GM21786 (cell line): ENCODE data around the gene LAMB2.

Source experiments
- ATAC-seq: cut with Tn5 transposase; IDR thresholded peaks from one replicate; pipeline ENCODE4 v1.9.1; 2021; ENCODE audit not compliant: unreplicated experiment

Gene LAMB2

DNA sequence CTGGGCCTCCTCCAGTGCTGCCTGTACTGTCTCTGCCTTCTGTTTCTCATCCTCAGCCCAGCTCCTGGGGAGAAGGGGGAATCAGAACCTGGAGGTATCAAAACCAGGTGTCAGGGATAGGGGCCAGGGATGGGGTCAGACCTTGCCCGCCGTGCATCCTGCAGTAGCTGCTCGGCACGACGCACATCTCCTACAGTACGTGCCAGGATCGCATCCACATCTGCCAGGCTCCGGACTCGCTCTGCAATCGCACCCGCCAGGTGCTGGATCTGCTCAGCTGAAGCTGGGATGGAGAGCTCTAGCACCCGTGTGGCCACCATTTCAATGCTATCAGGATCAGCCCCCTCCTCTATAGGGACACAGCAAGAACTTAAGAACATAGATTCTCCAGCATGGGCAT, 10.8 kb downstream of the LAMB2 start:
- no peak for ATAC-seq

DNA sequence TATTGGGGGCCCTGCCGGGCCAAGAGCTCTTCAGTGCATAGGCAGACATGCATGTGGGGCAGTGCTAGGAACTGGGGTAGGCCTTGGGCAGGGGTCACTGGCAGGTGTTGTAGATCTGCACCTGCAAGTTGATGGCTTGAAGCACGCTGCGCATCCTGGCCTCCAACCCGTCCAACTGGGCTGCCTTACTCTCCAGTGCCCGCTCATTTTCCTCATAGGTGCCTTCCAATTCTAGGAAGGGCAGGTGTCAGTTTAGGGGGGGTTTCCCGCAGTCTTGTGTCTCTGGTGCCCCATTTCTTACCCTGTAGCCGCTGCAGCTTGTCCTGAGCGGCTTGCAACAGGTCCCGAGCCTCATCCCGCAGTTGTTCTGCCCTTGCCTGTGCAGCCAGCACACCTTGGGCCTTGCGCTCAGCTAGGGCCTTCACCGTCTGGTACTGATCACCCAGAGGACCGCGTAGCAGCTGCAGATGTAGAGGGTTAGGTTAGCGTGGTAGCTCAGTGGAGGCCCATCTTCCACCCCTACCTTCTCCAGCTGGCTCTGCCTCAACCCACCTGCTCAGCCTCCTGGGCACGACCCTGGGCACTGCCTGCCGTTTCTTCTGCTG, 11.6 kb downstream of the LAMB2 start:
- no peak for ATAC-seq

DNA sequence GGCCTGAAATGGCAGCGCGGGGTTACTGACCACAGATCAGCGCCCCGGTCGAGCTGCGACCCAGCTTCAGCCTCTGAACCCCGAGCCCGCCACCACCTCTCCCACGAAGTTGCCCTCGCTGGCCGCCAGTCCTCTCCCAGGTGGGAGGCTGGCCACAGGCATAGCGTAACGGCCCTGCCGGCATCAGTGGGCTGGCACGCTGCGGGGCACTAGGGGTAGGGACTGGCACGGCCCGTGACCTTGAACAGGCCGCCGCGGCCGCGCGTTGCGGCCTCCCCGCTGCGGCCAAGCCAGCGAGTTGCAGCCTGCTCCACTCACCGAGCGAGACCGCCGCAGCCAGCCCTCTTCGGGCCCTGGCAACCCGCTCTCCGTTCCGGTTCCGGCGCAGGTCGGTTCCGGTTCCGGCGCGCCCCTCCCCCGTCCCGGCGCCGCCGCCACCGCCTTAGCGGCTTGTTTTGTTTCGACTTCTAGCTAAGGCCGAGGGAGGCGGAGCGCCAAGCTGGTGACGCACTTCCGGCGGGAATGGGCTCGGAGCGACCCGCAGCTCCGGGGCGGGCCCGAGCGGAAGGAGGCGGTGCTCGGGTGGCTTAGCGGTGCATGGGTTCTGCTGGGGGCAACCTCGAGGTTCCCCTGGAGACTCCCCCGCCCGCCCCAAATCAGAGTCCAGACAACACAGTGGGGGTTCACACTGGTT, 12.3 kb downstream of the LAMB2 start, which contains the start of gene USP19:
TSS of gene USP19 (minus strand) at position 386 of the 694 bp plus-strand sequence. CDS start 1,678 bp downstream, outside the sequence.
- peak; percentile 93 for ATAC-seq

DNA sequence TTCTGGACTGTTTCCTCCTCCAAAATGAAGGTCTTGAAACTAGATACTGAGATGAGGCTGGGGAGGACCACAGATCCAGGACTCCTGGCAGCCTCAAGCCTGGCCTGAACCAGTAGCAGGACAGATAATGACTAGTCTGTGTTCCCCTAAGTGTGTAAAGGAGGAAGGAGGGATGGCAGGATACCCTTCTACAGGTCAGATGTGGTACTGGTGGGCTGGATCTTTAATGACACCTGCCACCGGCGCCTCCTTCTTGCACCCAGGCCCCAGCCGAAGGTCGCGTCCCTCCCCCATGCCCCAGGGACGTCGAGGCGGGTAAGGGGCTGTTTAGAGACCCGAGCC, 12.8 kb downstream of the LAMB2 start:
- no peak for ATAC-seq

DNA sequence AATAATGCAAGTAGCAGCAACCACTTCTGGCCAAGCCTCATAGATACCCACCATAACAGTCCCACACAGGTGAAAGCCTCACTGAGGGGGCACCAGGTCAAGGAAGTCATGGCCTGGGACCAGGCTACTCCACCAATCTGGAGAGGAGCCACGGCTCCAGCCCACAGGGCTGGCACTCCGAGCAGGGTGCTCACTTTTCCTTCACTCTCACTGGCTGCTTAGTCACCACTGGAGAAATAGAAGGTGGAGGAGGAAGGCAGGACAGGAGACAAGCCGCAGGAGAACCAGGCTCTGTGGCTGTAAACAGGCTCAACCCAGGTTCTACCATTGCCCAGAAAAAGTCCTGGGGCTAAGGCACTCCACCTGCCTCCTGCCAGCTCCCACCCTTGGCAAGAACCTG, 13.4 kb downstream of the LAMB2 start:
- ATAC-seq = no peak

DNA sequence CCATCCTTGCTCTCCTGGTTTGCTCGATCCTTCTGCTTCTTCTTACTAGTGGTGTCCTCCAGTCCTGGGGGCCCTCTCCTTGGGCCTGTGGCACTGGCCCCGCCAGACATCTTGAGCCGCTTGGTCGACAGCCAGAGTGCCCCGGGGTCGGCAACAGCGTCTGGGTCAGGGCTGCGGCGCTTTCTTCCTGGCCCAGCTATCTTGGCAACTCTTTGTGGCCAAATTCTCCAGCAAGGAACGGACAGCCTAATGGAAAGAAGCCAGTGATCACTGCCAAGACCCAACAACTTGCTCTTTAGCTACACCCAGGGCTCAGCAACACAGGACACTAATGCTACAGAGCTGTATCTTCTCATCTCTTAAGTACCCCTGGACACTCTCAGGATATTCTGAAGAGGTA, 13.8 kb downstream of the LAMB2 start:
- no peak for ATAC-seq

DNA sequence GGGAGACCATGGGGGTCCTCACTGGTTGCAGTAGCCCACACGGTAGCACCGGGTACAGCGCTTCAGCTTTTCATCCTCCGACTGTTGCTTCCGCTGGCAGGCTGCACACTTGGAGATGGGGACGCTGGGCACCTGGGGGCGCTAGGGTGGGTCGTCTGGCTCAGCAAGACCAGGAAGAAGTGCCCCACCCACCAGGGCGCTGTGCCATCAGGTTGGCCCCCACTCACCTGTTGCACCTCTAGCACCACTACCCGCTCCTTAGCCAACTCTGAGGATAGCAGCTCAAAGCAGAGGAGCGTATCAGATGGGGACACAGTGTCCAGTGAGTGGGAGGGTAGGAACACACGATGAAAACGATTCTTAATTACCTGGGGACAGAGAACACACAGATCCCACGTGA, 20.6 kb downstream of the LAMB2 start:
- no peak for ATAC-seq

DNA sequence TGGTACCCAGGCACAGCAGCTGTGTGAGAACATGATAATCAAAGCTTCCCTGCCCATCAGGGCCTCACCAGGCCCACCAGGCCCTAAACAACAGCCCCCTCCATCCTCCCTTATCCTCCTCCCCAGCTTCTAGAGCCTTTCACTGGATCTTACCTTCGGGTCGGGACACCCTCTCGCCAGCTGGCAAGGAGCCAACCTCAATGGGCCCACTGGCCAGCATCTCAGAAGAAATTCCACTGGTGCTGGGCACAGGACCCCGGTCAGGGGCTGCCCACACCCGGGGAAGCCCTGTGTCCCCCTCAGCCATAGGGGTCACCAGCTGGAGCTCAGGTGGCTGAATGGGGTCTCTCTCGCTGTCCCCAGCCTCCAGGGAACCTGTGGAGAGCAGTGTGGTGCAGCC, 21.5 kb downstream of the LAMB2 start:
- ATAC-seq = no peak

DNA sequence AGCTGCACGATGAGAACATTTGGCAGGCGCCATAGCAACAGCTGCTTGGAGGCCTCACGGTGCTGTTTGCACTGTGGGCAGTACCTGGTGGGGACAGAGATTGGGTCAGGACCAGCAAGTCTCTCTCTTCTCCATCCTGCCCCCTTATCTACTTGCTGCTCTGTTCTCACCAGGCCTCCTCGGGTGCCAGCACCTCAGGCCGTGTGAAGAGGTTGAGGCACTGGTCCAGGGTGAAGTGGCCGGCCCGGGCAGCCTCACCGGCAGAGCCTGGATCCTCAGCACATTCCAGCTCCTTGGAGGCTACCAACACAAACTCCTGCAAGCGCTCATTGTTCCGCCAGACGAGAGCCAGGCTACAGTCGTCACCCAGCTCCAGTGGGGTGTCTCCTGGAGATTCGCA, 22.1 kb downstream of the LAMB2 start:
- ATAC-seq = no peak

DNA sequence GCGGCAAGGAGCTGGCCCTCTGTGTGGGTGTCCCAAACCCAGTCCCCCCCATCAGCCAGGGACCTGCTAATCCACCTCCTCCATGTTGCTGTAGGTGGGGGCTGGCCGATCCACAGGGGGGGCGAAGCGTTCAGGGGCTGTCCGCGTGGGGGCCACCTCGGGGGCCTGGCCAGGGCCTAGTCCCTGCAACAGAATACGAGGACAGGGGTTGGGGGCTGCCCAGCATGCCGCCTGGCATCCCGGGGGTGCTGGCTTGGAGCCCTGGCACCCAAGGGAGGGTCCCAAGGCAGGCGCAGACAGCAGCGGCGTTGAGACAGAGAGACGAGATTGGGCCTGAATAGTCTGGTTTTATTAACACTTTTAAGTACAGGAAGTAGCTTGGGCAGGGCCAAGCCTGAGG, 24.5 kb downstream of the LAMB2 start:
- no peak for ATAC-seq

DNA sequence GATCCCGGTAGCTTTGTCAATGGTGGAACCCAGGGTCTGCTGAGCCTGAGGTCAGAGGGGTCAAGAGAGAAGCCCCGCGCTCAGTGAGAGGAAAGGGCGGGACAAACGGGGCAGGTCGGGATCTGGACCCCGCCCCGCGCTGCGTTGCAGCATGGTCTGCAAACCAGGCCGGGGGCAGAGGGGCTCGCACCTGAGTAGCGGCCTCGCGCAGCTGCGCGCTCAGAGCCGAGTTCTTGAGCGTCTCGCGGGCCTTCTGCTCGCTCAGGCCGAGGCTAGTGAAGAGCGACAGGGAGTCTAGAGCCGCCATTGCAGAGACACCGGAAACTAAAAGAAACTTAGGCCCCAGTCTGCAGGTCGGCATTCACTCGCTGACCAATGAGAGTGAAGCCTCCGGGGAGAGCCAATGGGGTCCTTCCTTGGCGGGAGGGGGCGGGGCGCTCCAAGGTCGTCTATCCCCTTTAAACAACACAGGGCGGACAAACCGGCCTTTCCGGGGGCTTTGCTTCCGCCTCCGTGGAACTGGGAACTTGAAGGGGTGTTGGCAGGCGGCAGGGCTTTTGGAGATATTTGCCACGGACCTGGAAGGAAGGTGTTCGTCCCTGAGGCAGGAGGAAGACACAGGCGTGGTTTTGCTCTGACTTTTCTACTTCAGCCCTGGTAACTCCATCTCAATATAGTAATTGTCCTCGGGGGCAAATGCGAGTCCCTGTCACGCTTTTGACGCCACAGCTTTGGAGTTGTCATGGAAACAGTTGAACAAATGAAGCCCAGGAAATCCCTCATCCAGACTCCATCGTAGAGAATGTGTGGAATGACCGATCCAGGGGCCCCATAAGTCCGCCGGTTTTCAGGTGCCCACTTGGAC, 28.2 kb downstream of the LAMB2 start, which contains the start of gene QARS1:
TSS of gene QARS1 (minus strand) at position 331 of the 865 bp plus-strand sequence. CDS start at position 307, 24 bp downstream.
- ATAC-seq = peak; percentile 92

DNA sequence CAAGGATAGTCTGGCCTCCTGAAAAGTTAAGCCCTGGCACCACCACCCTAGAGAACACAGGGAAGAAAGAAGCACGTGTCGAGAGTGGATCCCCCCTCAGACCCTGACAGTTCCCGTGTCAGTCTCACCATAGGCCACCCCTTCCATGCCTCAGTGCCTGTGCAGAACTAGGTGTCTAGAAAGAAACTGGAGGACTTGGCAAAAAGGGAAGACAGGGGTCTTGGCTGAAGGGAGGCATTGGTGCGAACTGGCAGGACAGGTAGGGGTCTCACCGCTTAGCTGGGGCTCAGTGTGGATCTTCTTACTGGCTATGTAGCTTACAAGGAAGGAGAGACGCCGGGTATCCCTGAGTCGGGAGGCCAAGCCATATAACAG, 28.8 kb downstream of the LAMB2 start:
- ATAC-seq = no peak

DNA sequence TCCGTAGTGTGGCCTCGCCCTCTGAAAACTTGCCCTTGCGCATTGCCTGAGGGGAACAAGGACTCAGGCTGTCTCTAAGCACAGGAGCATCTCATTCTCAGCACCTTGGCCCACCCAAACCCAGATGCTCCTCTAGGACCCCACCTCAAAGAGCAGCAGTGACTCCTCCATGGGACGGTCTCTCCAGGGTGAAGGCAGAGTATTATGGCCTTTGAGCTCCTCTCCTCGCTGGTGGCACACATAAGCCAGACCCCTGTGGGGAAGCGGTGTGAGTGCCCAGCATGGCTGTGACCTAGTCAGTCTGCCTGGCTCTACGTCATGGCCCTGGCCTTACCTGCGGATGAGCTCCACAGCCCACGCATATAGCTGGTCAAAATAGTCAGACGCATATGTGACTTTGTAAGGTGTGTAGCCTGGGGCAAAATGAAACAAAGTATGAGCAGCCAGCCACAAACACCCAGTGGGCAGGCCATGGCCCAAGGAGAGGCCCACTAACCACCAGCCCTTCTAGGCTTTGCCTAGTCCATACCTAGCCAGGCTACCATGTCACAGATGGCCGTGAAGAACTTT, 32.7 kb downstream of the LAMB2 start:
- ATAC-seq = no peak

DNA sequence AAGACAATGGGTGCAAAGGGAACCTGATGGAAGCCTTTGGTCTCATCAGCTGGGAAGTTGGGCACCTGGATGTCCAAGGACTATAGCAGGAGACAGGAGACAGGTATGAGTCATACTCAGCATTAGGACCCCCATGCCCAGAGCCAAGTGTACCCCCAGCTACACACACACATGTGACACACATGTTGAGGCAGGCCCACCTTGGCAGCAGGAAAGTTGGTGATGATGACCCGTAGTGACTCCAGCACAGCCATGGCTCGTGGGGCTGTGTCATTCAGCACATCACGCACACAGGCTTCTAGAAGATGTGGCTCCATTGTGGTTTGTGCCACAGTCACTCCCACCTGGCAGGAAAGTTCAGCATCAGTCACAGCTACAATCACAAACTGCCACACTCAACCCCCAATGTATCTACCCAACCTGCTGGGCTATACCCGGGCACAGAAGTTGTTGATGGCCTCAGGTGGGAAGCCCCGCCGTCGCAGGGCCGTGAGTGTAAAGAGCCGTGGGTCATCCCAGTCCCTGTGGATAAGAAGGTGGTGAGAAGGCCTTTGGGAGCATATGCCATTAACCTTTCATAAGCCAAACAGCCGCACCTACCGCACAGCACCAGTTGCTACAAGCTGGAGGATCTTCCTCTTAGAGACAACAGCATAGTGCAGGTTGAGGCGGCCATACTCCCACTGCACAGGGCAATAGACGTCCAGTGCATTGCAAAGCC, 33.8 kb downstream of the LAMB2 start:
- ATAC-seq = no peak

DNA sequence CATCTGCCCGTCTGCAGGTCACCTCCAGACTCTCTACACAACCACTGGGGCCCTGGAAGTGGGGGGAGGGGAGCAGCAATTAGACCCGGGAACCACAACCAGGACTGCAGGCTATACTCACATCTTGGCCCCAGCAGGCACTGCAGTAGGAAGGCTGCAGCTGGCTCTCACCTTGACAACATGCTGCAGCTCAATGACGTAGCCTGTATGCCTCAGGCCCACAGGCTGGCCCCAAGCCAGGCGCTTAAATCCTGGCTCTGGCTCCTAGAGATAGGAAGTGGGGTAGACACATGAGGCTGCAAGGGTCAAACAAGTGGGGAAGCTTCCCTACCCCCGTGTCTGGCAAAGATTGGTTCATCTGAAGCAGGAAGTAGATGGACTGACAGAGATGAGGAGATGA, 34.4 kb downstream of the LAMB2 start:
- ATAC-seq = no peak

DNA sequence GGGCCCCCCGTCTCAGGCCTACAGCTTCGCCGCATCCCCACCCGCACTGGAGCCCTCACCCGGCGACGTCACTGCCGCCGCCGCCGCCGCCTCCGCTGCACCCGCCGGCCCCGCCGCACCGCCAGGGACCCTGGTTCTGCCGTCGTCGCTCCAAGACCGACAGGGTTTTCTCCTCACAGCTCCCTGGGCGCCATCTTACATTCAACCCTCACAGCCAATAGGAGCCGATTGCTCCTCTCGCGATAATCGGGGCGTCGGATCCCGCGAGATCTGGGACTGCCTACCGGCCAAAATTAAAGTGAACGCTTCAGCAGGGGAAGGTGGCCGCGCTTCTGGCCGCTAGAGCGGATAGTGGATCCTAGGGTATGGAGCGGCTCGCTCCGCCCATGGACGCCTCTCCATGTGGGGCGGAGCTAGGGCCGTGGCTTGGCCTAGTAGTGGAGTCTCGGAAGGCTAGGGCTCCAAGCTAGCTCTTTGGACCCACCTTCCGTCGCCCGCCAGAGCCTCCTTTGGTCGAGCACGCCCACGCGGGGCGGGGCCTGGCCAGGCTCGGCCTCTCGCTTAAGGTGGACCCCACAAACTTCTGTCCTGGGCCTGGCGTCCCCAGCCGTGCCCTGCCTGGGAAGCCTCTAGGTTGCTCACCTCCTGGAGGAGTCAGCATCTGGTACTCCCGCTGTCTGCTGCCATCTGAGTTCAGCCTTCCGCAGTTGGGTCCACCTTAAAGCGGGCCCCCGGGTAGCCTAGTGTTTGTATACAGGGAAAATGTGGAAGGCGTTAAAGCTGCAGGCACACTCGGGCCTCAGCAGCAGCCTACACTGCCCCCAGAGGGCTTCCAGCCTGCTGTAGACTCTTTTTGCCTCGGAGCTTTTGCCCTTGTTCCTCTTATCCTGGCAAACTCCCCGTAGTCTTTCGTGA, 38.7 kb downstream of the LAMB2 start, which contains the start of gene QRICH1:
TSS of gene QRICH1 (minus strand) at position 219 of the 915 bp plus-strand sequence. CDS start 17,054 bp downstream, outside the sequence.
- ATAC-seq = peak; percentile 82

DNA sequence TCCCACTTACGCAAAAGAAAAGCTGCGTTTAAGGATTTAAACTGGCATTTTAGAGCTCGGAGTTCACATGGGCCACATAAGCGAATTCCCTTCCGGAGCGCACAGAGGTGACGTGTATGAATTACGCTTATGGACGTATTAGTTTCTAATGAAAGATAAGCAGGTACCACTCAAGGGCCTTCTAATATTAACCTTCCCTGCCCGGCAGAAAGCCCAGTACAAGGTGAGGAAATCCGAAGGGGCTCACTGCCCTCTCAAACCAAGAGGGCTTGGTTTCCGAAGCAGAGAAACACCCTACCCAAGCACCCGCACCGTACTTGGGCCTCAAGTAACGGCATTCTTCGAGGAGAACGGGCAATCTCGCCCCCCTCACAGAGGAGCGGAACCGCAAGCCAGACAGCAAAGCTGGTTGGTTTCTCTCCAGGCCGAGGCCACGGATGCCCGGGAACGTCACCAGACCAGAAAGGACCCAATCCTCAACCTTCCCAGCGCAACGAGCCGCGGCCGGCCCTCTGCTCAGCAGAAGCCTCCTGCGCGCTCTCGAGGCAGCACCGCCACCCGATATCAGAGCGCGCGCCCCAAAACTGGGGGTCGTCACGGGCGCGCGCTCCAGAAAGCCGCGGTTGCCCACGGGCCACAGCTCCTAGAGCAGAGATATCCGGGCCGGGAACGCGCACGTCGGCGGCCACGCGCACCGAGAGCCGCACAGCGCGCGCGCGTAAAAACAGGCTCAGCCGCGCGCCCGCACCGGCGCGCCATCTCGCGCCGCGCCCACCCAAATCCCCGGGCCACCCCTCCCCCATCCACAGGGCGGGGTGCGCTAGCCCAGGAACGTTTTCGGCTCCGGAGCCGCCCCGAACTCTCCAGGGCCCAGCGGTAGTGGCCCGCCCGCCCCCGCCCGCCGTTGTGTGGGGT, 39.7 kb downstream of the LAMB2 start:
- ATAC-seq = peak; percentile 21

DNA sequence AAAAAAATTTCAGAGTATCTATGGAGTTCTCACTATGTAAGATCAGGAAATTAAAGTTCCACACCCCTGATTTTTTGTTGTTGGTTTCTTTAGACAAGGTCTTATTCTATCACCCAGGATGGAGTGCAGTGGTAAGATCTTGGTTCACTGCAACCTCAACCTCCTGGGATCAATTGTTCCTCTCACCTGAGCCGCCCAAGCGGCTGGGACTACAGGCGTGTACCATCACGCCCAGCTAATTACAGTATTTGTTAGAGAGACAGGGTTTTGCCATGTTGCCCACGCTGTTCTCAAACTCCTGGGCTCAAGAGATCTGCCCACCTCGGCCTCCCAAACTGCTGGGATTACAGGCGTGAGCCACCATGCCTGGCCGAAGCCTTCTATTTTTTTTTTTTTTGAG, 51.4 kb downstream of the LAMB2 start:
- ATAC-seq = no peak

DNA sequence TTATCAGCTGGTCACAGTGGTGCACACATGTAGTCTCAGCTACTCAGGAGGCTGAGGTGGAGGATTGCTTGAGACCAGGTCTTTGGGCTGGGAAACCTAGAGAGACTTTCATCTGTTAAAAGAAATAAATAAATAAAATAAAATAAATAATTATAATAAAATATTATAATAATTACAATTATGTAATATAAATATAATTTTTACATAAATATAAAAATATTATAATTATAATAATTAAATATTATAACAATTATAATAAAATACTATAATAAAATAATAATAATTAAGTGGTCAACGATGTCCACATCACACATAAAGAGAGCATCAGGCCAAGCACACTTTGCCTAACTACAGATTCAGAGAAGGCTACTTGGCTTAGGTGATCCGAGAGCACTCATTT, 53.6 kb downstream of the LAMB2 start:
- no peak for ATAC-seq
